Loucy (cell line): ENCODE data around the gene GPA33.

Experiments used
- EZH2phosphoT487 ChIP-seq: fragments of 200-600 bp; IDR thresholded peaks from 2 replicates; pipeline ENCODE4 v1.6.1; 2018; ENCODE audit warnings: antibody characterized with exemption, mild to moderate bottlenecking, moderate library complexity, borderline replicate concordance
- TF ChIP-seq, protein P1 (sequence below): fragments of 200-600 bp; sonication (generic); conservative IDR thresholded peaks from 2 replicates; pipeline ENCODE4 v1.5.1; 2014; ENCODE audit warnings: mild to moderate bottlenecking, antibody characterized with exemption, low read length

DNA sequence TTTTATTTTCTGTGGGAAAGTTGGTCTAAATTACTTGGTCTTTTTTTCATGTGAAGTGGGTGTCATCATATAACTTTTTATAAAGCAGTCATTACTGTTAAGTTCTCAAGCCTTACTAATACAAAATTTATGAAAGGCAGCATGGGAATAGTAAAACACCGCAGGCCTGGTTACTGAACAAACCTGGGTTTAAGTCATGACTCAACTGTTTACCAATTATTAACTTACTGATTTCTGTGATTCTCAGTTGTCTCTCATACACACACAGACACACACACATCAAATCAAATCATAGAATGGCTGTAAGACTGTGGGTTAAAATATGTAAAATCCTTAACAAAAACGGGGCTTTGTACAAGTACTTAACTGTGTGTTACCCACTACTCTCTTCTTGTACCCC is 86.5 kb downstream of the GPA33 start:
- TF ChIP-seq, protein P1, sequence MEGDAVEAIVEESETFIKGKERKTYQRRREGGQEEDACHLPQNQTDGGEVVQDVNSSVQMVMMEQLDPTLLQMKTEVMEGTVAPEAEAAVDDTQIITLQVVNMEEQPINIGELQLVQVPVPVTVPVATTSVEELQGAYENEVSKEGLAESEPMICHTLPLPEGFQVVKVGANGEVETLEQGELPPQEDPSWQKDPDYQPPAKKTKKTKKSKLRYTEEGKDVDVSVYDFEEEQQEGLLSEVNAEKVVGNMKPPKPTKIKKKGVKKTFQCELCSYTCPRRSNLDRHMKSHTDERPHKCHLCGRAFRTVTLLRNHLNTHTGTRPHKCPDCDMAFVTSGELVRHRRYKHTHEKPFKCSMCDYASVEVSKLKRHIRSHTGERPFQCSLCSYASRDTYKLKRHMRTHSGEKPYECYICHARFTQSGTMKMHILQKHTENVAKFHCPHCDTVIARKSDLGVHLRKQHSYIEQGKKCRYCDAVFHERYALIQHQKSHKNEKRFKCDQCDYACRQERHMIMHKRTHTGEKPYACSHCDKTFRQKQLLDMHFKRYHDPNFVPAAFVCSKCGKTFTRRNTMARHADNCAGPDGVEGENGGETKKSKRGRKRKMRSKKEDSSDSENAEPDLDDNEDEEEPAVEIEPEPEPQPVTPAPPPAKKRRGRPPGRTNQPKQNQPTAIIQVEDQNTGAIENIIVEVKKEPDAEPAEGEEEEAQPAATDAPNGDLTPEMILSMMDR, result no peak
- TF ChIP-seq EZH2phosphoT487, result no peak
